Activated T-helper 1 cell treated with Interleukin-2 at 50 U/mL for 16 hours (primary cell): ENCODE results near the gene ETFDH.
"Not testable (repeated sequence)": the region's sequence is repeated elsewhere in the genome, so short reads cannot be mapped to it uniquely, and the experiment has no call there.

Source experiments
- DNase-seq: peaks from one replicate; pipeline ENCODE4 v3.0.0-alpha.2; 2020; ENCODE audit warnings: low read depth

The ETFDH gene

GRCh38 chr4:158754385-158755180, 82.5 kb downstream of the ETFDH start:
- DNase-seq = no peak

DNA sequence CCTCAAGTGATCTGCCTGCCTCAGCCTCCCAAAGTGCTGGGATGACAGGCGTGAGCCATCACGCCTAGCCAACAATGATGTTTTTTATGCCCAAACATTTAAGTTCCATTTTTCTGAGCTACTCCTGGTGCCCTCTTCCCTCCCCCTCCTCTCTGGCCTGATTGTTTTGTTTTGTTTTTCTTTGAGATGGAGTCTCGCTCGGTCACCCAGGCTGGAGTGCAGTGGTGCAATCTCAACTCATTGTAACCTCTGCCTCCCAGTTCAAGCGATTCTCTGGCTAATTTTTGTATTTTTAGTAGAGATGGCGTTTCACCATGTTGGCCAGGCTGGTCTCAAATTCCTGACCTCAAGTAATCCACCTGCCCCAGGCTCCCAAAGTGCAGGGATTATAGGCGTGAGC, 83.7 kb downstream of the ETFDH start:
- not testable (repeated sequence) for DNase-seq

DNA sequence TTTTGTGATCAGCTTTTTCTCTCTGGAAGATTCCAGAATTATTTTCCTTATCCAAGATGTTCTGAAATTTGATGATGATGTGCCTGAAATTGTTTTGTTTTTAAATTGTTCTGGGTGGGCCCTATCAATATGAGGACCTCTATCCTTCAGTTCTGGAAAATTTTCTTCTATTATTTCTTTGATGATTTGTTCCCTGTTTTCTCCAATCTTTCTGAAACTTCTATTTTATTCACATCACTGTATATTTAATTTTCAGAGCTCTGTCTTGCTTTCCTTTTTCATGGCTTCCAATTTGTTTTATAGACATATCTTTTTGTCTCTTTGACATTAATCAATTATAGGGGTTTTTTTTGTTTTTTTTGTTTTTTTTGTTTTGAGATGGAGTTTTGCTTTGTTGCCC, 84.5 kb downstream of the ETFDH start:
- no peak for DNase-seq

DNA sequence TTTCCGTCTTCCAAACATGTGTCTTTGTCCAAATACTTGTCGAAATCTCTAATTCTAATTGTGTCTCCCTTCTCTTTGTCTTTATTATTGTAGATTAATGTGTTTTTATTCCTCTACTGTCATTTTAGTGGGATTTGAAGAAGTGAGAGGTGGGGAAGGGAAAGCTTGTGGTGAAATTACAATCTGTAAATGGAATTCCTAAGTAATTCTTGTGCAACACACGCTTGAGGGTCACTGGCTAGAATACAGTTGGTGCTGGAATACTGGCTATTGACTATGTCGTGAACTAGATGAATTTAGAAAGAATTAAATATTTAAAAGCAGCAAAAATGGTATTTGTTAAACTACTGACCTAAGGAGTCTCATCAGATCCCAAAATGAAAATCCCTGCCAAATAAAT, 86.0 kb downstream of the ETFDH start:
- no peak for DNase-seq

DNA sequence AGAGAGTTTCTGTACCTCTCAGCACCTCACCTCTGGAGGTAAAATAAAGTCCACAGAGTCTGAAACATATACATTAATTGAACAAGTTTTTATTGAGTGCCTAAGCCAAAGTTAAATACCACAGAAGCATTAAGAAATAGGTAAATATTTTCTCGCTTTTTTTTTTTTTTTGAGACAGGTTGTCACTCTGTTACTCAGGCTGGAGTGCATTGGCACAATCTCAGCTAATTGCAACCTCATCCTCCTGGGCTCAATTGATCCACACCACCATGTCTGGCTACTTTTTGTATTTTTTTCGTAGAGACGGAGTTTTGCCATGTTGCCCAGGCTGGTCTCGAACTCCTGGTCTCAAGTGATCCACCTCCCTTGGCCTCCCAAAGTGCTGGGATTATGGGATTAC, 86.6 kb downstream of the ETFDH start:
- no peak for DNase-seq
